ENCODE data around the gene LPP. TPM values are rescaled to one million over a fixed set of nuclear protein-coding genes. Genes with fewer than 3 reads are reported as not detected.

The LPP gene
- total and polyA plus RNA-seq, 2 of the 13 experiments (the other 11 are each of a cell fraction or from before 2014, with no cell fraction given), result 19.2 to 29.9 TPM

GRCh38 chr3:188518835-188519452 is 365.0 kb downstream of the LPP start (continued):
- TF ChIP-seq HOXA3 (CRISPR knock-in tag; IDR thresholded peaks at IDR 0.05) (no peak), ZNF510 (CRISPR knock-in tag; IDR thresholded peaks at IDR 0.05; ENCODE audit: low read depth) (no peak), ZNF737 (CRISPR knock-in tag; IDR thresholded peaks at IDR 0.05; ENCODE audit: borderline replicate concordance) (no peak), KLF6 (CRISPR knock-in tag; IDR thresholded peaks at IDR 0.05) (no peak), XBP1 (CRISPR knock-in tag; IDR thresholded peaks at IDR 0.05) (no peak), AHR (CRISPR knock-in tag; IDR thresholded peaks at IDR 0.05) (no peak), NFIB (CRISPR knock-in tag; IDR thresholded peaks at IDR 0.05; ENCODE audit: borderline replicate concordance) (no peak), SALL1 (CRISPR knock-in tag; IDR thresholded peaks at IDR 0.05) (no peak; the same call in 1 of the 2 replicates), ZNF224 (CRISPR knock-in tag; IDR thresholded peaks at IDR 0.05) (no peak), NR2F6 (IDR thresholded peaks at IDR 0.05) (no peak), NR2F6 (CRISPR knock-in tag; IDR thresholded peaks at IDR 0.05) (peak; percentile 56), TBP (CRISPR knock-in tag; IDR thresholded peaks at IDR 0.05) (no peak), FOXP4 (CRISPR knock-in tag; IDR thresholded peaks at IDR 0.05) (peak; percentile 50; the same call in 1 of the 2 replicates), ZNF691 (CRISPR knock-in tag; IDR thresholded peaks at IDR 0.05; ENCODE audit: borderline replicate concordance, low read depth) (no peak), ZNF7 (CRISPR knock-in tag; IDR thresholded peaks at IDR 0.05) (no peak), ZFAT (CRISPR knock-in tag; conservative IDR thresholded peaks at IDR 0.05) (no peak), ZSCAN31 (CRISPR knock-in tag; IDR thresholded peaks at IDR 0.05; ENCODE audit: low read depth) (no peak), KDM1A (CRISPR knock-in tag; IDR thresholded peaks at IDR 0.05) (no peak), ZFP36L2 (CRISPR knock-in tag; IDR thresholded peaks at IDR 0.05) (no peak), MED13 (CRISPR knock-in tag; IDR thresholded peaks at IDR 0.05) (no peak), ZFY (CRISPR knock-in tag; IDR thresholded peaks at IDR 0.05) (no peak)
- TF ChIP-seq, protein P1, sequence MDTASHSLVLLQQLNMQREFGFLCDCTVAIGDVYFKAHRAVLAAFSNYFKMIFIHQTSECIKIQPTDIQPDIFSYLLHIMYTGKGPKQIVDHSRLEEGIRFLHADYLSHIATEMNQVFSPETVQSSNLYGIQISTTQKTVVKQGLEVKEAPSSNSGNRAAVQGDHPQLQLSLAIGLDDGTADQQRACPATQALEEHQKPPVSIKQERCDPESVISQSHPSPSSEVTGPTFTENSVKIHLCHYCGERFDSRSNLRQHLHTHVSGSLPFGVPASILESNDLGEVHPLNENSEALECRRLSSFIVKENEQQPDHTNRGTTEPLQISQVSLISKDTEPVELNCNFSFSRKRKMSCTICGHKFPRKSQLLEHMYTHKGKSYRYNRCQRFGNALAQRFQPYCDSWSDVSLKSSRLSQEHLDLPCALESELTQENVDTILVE (CRISPR knock-in tag; IDR thresholded peaks at IDR 0.05), result peak; percentile 34; the same call in 1 of the 2 replicates
- TF ChIP-seq, protein P2, sequence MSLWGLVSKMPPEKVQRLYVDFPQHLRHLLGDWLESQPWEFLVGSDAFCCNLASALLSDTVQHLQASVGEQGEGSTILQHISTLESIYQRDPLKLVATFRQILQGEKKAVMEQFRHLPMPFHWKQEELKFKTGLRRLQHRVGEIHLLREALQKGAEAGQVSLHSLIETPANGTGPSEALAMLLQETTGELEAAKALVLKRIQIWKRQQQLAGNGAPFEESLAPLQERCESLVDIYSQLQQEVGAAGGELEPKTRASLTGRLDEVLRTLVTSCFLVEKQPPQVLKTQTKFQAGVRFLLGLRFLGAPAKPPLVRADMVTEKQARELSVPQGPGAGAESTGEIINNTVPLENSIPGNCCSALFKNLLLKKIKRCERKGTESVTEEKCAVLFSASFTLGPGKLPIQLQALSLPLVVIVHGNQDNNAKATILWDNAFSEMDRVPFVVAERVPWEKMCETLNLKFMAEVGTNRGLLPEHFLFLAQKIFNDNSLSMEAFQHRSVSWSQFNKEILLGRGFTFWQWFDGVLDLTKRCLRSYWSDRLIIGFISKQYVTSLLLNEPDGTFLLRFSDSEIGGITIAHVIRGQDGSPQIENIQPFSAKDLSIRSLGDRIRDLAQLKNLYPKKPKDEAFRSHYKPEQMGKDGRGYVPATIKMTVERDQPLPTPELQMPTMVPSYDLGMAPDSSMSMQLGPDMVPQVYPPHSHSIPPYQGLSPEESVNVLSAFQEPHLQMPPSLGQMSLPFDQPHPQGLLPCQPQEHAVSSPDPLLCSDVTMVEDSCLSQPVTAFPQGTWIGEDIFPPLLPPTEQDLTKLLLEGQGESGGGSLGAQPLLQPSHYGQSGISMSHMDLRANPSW (CRISPR knock-in tag; IDR thresholded peaks at IDR 0.05; ENCODE audit: borderline replicate concordance), result no peak
- TF ChIP-seq, protein P3, sequence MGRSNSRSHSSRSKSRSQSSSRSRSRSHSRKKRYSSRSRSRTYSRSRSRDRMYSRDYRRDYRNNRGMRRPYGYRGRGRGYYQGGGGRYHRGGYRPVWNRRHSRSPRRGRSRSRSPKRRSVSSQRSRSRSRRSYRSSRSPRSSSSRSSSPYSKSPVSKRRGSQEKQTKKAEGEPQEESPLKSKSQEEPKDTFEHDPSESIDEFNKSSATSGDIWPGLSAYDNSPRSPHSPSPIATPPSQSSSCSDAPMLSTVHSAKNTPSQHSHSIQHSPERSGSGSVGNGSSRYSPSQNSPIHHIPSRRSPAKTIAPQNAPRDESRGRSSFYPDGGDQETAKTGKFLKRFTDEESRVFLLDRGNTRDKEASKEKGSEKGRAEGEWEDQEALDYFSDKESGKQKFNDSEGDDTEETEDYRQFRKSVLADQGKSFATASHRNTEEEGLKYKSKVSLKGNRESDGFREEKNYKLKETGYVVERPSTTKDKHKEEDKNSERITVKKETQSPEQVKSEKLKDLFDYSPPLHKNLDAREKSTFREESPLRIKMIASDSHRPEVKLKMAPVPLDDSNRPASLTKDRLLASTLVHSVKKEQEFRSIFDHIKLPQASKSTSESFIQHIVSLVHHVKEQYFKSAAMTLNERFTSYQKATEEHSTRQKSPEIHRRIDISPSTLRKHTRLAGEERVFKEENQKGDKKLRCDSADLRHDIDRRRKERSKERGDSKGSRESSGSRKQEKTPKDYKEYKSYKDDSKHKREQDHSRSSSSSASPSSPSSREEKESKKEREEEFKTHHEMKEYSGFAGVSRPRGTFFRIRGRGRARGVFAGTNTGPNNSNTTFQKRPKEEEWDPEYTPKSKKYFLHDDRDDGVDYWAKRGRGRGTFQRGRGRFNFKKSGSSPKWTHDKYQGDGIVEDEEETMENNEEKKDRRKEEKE (IDR thresholded peaks at IDR 0.05), result no peak
